BLaER1 treated with 17β-estradiol and CSF1 and Interleukin-3, amounts not matched to agents 10 nM and 100 nM (cell line): ENCODE measurements around the gene SULT1B1.

Experiments
- H3K27ac ChIP-seq, 11 experiments: shearing (Covaris generic); formaldehyde crosslinking; 2 replicates each; pipeline ENCODE4 v1.8.1; 2022
- H3K27me3 ChIP-seq, 11 experiments: shearing (Covaris generic); formaldehyde crosslinking; 2 replicates each; pipeline ENCODE4 v1.8.1; 2022
- H3K36me3 ChIP-seq, 11 experiments: shearing (Covaris generic); formaldehyde crosslinking; 2 replicates each; pipeline ENCODE4 v1.8.1; 2022
- H3K4me1 ChIP-seq, 10 experiments: shearing (Covaris generic); formaldehyde crosslinking; 2 replicates each; pipeline ENCODE4 v1.8.1; 2022
- H3K4me2 ChIP-seq, 11 experiments: shearing (Covaris generic); formaldehyde crosslinking; 2 replicates each; pipeline ENCODE4 v1.8.1; 2022
- H3K4me3 ChIP-seq, 10 experiments: shearing (Covaris generic); formaldehyde crosslinking; 2 replicates each; pipeline ENCODE4 v1.8.1; 2022
- H3K9ac ChIP-seq, 11 experiments: shearing (Covaris generic); formaldehyde crosslinking; 2 replicates each; pipeline ENCODE4 v1.8.1; 2022
- H3K9me3 ChIP-seq, 11 experiments: shearing (Covaris generic); formaldehyde crosslinking; replicated peaks in 1 of 11; 2 replicates each; pipeline ENCODE4 v1.8.1; 2022
- H4K20me1 ChIP-seq, 11 experiments: shearing (Covaris generic); formaldehyde crosslinking; 2 replicates each; pipeline ENCODE4 v1.8.1; 2022
- Cebpa-rat ChIP-seq, 11 experiments: shearing (Covaris generic); IDR thresholded peaks; 2 replicates each; pipeline ENCODE4 v1.8.1; 2022

The SULT1B1 gene

GRCh38 chr4:69689599-69689998 lies 70.8 kb downstream of the SULT1B1 start:
- H3K4me2 ChIP-seq: no peak overlapping the region
- peaks cover 0 to 5% (median 0%) of the 10 kb centered on the region in 11 experiments; a peak in 2 of 22 replicates for H3K9me3 ChIP-seq
- no peaks in the 10 kb centered on the region; a peak in 1 of 20 replicates for H3K4me1 ChIP-seq
- H3K27ac ChIP-seq: no peak overlapping the region
- TF ChIP-seq Cebpa-rat (IDR thresholded peaks at IDR 0.05): no peak
- no peak overlapping the region for H3K4me3 ChIP-seq
- no peaks in the 10 kb centered on the region for H3K36me3 ChIP-seq
- H3K9ac ChIP-seq: no peak overlapping the region
- no peaks in the 10 kb centered on the region for H4K20me1 ChIP-seq
- H3K27me3 ChIP-seq: no peaks in the 10 kb centered on the region

- Histone ChIP-seq H3K9me3 (no peaks in the 10 kb centered on the region), H3K27me3 (no peaks in the 10 kb centered on the region), H3K4me2 (no peak overlapping the region), H3K36me3 (no peaks in the 10 kb centered on the region), H3K4me1 (no peaks in the 10 kb centered on the region), H4K20me1 (no peaks in the 10 kb centered on the region), H3K4me3 (no peak overlapping the region), H3K27ac (no peak overlapping the region), H3K9ac (no peak overlapping the region)
- TF ChIP-seq Cebpa-rat (IDR thresholded peaks at IDR 0.05): no peak
Measured at GRCh38 chr4:69684804-69685203, 75.6 kb downstream of the SULT1B1 start.
